Esophagus squamous epithelium (tissue), 5 donors: ENCODE results near the gene SLC10A3. TPM values are rescaled to one million over a fixed set of nuclear protein-coding genes. Genes with fewer than 3 reads are reported as not detected.

Experiments
- DNase-seq: peaks from one replicate; lab custom pipeline; 2025; lab: John Stamatoyannopoulos, UW
- H3K27ac ChIP-seq, 4 donors: fragments of 200-600 bp; sonication (generic); one replicate each; pipeline ENCODE4 v1.5.1; 2016 to 2019; ENCODE audit warnings: mild to moderate bottlenecking in 1 of 4
- H3K27me3 ChIP-seq, 4 donors: fragments of 200-600 bp; sonication (generic); 1 replicate in 3 of 4; 2 replicates in 1 of 4; pipeline versions ENCODE4 v1.5.1 to v1.6.0; 2017 to 2021; ENCODE audit warnings: antibody characterized with exemption in 1 of 4
- H3K36me3 ChIP-seq, 3 donors: fragments of 200-600 bp; sonication (generic); one replicate each; pipeline ENCODE4 v1.5.1; 2016 to 2019
- H3K4me1 ChIP-seq, 3 donors: fragments of 200-600 bp; sonication (generic); one replicate each; pipeline ENCODE4 v1.5.1; 2017 to 2019
- H3K4me3 ChIP-seq, 4 donors: fragments of 200-600 bp; sonication (generic); 1 replicate in 3 of 4; 2 replicates in 1 of 4; pipeline ENCODE4 v1.5.1; 2016 to 2019; ENCODE audit warnings: mild to moderate bottlenecking in 2 of 4, moderate library complexity in 1 of 4
- H3K9me3 ChIP-seq, 3 donors: fragments of 200-600 bp; sonication (generic); one replicate each; pipeline ENCODE4 v1.5.1; 2016 to 2019
- POLR2A ChIP-seq, 4 donors: fragments of 450-650 bp; IDR thresholded peaks; one replicate each; pipeline ENCODE4 v1.6.1; 2017; ENCODE audit warnings: antibody characterized with exemption in 4 of 4, mild to moderate bottlenecking in 4 of 4, moderate library complexity in 3 of 4
- WGBS, 2 donors: methylation state at CpG; one replicate each; pipeline ENCODE4 v1.1.5; 2018; 5-methylcytosine and 5-hydroxymethylcytosine counted together
- intact Hi-C: fragments of 100-400 bp; cut with DNase I; formaldehyde crosslinking; loops from one replicate; pipeline ENCODE4 v1.15.0; 2022
- total RNA-seq, 4 donors: library from RNA; depleted of rRNA; stranded (reverse); fragments of >200 nt; gene quantifications; one replicate each; pipeline ENCODE4 v1.1.0, GENCODE V29; 2016
- TF ChIP-seq, protein P1 (sequence below), 6 experiments: fragments of 450-650 bp in 4 of 6; fragments of 200-600 bp in 2 of 6; sonication (generic) in 2 of 6; IDR thresholded peaks; one replicate each; pipeline ENCODE4 v1.5.1; 2016 to 2019; ENCODE audit warnings: antibody characterized with exemption in 6 of 6, mild to moderate bottlenecking in 4 of 6, moderate library complexity in 4 of 6
- donor health status: DM: yes; HTN: yes; CAD: no.

The SLC10A3 gene
- total RNA-seq, 4 donors from 2014 or later = 26.1 to 38.5 (median 29.5) TPM

- intact Hi-C loops = no loop called here
- WGBS, 2 donors = 94% methylated on average over 11 of the region's 12 CpGs; no CpG with 5 or more reads in 1 of the 2 donors
- H3K9me3 ChIP-seq = no peaks in the 10 kb centered on the region
- DNase-seq = no peak
- no peak overlapping the region for H3K27ac ChIP-seq
- H3K27me3 ChIP-seq = no peaks in the 10 kb centered on the region
- peaks cover 0 to 16% (median 0%) of the 10 kb centered on the region in 3 donors for H3K4me1 ChIP-seq
- peaks cover 0 to 57% (median 0%) of the 10 kb centered on the region in 3 donors for H3K36me3 ChIP-seq
- H3K4me3 ChIP-seq = no peak overlapping the region
- TF ChIP-seq POLR2A (IDR thresholded peaks at IDR 0.05) = no peak
- TF ChIP-seq, protein P1, sequence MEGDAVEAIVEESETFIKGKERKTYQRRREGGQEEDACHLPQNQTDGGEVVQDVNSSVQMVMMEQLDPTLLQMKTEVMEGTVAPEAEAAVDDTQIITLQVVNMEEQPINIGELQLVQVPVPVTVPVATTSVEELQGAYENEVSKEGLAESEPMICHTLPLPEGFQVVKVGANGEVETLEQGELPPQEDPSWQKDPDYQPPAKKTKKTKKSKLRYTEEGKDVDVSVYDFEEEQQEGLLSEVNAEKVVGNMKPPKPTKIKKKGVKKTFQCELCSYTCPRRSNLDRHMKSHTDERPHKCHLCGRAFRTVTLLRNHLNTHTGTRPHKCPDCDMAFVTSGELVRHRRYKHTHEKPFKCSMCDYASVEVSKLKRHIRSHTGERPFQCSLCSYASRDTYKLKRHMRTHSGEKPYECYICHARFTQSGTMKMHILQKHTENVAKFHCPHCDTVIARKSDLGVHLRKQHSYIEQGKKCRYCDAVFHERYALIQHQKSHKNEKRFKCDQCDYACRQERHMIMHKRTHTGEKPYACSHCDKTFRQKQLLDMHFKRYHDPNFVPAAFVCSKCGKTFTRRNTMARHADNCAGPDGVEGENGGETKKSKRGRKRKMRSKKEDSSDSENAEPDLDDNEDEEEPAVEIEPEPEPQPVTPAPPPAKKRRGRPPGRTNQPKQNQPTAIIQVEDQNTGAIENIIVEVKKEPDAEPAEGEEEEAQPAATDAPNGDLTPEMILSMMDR (IDR thresholded peaks at IDR 0.05) = no peak
Measured at GRCh38 chrX:154511761-154512160, 21.3 kb upstream of the SLC10A3 start.

- no peaks in the 10 kb centered on the region for H3K9me3 ChIP-seq
- 77 to 100% methylated on average over 1 to 5 of the region's 5 CpGs for WGBS, 2 donors
- no peaks in the 10 kb centered on the region for H3K27me3 ChIP-seq
- peaks cover 0 to 3% (median 0%) of the 10 kb centered on the region in 3 donors for H3K4me1 ChIP-seq
- H3K4me3 ChIP-seq = no peak overlapping the region
- H3K27ac ChIP-seq = no peak overlapping the region
- H3K36me3 ChIP-seq = peaks cover 0 to 77% (median 0%) of the 10 kb centered on the region in 3 donors
- TF ChIP-seq, protein P1 (IDR thresholded peaks at IDR 0.05) = no peak
- TF ChIP-seq POLR2A (IDR thresholded peaks at IDR 0.05) = no peak
- intact Hi-C loops = no loop called here
- no peak for DNase-seq
Measured at GRCh38 chrX:154509455-154509854, 19.0 kb upstream of the SLC10A3 start.

- H3K4me3 ChIP-seq = no peak overlapping the region
- no peak for DNase-seq
- TF ChIP-seq, protein P1 (IDR thresholded peaks at IDR 0.05) = no peak
- TF ChIP-seq POLR2A (IDR thresholded peaks at IDR 0.05) = no peak
- H3K27me3 ChIP-seq = no peaks in the 10 kb centered on the region
- no peak overlapping the region for H3K27ac ChIP-seq
- intact Hi-C loops = no loop called here
- 69 to 94% methylated on average over 3 of the region's 13 CpGs for WGBS, 2 donors
- peaks cover 0 to 77% (median 0%) of the 10 kb centered on the region in 3 donors for H3K36me3 ChIP-seq
- no peaks in the 10 kb centered on the region for H3K9me3 ChIP-seq
- H3K4me1 ChIP-seq = no peaks in the 10 kb centered on the region
Measured at GRCh38 chrX:154508384-154508745, 17.9 kb upstream of the SLC10A3 start.

- H3K4me1 ChIP-seq = no peaks in the 10 kb centered on the region
- 96 to 100% methylated on average over 2 to 9 of the region's 24 CpGs for WGBS, 2 donors
- DNase-seq = no peak
- H3K9me3 ChIP-seq = no peaks in the 10 kb centered on the region
- intact Hi-C loops = no loop called here
- H3K27ac ChIP-seq = no peak overlapping the region
- H3K4me3 ChIP-seq = no peak overlapping the region
- TF ChIP-seq, protein P1 (IDR thresholded peaks at IDR 0.05) = no peak
- no peak for TF ChIP-seq POLR2A (IDR thresholded peaks at IDR 0.05)
- H3K36me3 ChIP-seq = peaks cover 0 to 77% (median 0%) of the 10 kb centered on the region in 3 donors
- no peaks in the 10 kb centered on the region for H3K27me3 ChIP-seq
Measured at GRCh38 chrX:154507673-154508383, 17.4 kb upstream of the SLC10A3 start.

DNA sequence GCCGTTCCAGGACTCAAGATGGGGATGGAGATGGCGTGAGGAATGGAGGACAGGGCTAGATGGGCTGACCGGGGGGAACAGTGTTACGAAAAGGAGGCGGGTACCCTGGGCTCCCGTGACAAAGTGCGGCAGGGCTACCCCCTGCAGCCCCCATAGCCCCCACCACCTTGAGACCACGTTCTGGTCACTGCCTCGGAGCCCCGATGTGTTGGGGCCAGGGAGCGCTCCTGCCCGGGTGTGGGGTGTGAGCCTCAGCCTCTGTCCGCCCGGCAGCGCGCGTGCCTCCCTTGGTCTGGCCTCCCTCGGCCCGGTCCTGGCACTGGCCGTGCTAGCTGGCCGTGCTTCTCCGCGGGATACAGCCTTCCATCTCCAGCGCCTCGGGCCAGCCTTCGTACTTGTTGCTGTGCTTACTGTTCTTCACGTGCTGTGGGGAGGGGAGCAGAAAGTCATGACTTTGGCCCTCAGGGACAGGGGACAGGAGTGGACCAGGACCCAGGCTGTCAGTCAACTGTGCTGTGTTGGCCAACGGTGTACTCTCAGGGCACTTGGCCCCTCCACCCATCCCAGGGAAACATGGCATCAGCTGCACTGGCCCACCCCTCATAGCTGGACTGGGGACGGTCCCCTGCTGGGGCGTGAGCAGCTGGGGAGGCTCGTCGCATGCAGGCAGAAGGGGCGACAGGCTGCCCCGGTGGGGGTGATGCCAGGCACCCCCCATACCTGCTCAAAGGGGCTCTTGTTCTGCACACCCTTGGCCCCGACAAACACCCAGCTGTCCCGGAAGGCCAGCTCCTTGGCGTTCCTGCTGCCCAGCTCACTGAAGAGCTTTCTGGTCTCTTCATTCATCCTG, 16.3 kb upstream of the SLC10A3 start:
- Histone ChIP-seq H3K4me3 (no peak overlapping the region), H3K27me3 (no peaks in the 10 kb centered on the region), H3K9me3 (no peaks in the 10 kb centered on the region), H3K36me3 (peaks cover 0 to 67% (median 0%) of the 10 kb centered on the region in 3 donors), H3K4me1 (no peaks in the 10 kb centered on the region), H3K27ac (no peak overlapping the region)
- WGBS, 2 donors = 76 to 100% methylated on average over 1 to 2 of the region's 37 CpGs
- TF ChIP-seq POLR2A (IDR thresholded peaks at IDR 0.05) = no peak
- TF ChIP-seq, protein P1 (IDR thresholded peaks at IDR 0.05) = no peak
- intact Hi-C loops = no loop called here
- no peak for DNase-seq
